ENCODE data around the gene TAS2R41. TPM values are rescaled to one million over a fixed set of nuclear protein-coding genes. Genes with fewer than 3 reads are reported as not detected.
A peak's percentile ranks its signal among the peaks of the same experiment; 100 is the strongest.

The TAS2R41 gene
- polyA plus RNA-seq, 1 donor (not counting 4 experiments of a cell fraction or from before 2014, with no cell fraction given): not detected

- TF ChIP-seq EZH2 (IDR thresholded peaks at IDR 0.05; ENCODE audit: low read length): no peak
- TF ChIP-seq CTCF (optimal IDR thresholded peaks at IDR 0.05 in 1 of 3, IDR thresholded peaks at IDR 0.05 in 1 of 3, conservative IDR thresholded peaks at IDR 0.05 in 1 of 3; ENCODE audit: extremely low read depth in 1 of 3, insufficient read depth in 2 of 3, low read length in 3 of 3): no peak
- no peaks in the 10 kb centered on the region for H3K27me3 ChIP-seq (ENCODE audit: control insufficient read depth, extremely low read depth, insufficient read depth, low read length)
- no peak overlapping the region for H2AFZ ChIP-seq (ENCODE audit: control insufficient read depth, low read length)
- H3K9me1 ChIP-seq (ENCODE audit: control insufficient read depth, extremely low read depth, insufficient read depth, low read length): no peaks in the 10 kb centered on the region
- H3K79me2 ChIP-seq (ENCODE audit: control insufficient read depth, insufficient read depth, low read length): no peaks in the 10 kb centered on the region
- no peak for FAIRE-seq
- no peaks in the 10 kb centered on the region for H3K9me3 ChIP-seq (ENCODE audit: control insufficient read depth, low read depth, low read length)
- no peaks in the 10 kb centered on the region for H4K20me1 ChIP-seq (ENCODE audit: control insufficient read depth, extremely low read depth, insufficient read depth, low read length)
- no peak overlapping the region for H3K4me2 ChIP-seq (ENCODE audit: control insufficient read depth, extremely low read depth, insufficient read depth, low read depth, low read length)
- no peak overlapping the region for H3K27ac ChIP-seq (ENCODE audit: control insufficient read depth, insufficient read depth, low read length)
- H3K36me3 ChIP-seq (ENCODE audit: control insufficient read depth in 2 of 2, extremely low read depth in 1 of 2, insufficient read depth in 2 of 2, low read length in 2 of 2): no peaks in the 10 kb centered on the region
- dilution Hi-C loops (cut with MboI; ENCODE audit: extremely low pct_ligation_motif_present, low sequenced_read_pairs): no loop called here
- no peak overlapping the region for H3K9ac ChIP-seq (ENCODE audit: control insufficient read depth, extremely low read depth, insufficient read depth, low read length)
- DNase-seq (ENCODE audit: low read depth, low spot score): no peak
- no peak overlapping the region for H3K4me3 ChIP-seq (ENCODE audit: control insufficient read depth in 2 of 3, extremely low read depth in 1 of 3, insufficient read depth in 2 of 3, low read depth in 1 of 3, low read length in 3 of 3)
- peaks cover 10% of the 10 kb centered on the region for H3K4me1 ChIP-seq (ENCODE audit: control insufficient read depth, extremely low read depth, insufficient read depth, low read length)
These were observed 9.9 kb downstream of the TAS2R41 start for GRCh38 chr7:143487566-143487965.

GRCh38 chr7:143490717-143491306, 13.1 kb downstream of the TAS2R41 start:
- Histone ChIP-seq H3K9ac (ENCODE audit: control insufficient read depth, extremely low read depth, insufficient read depth, low read length) (no peak overlapping the region), H3K36me3 (ENCODE audit: control insufficient read depth in 2 of 2, extremely low read depth in 1 of 2, insufficient read depth in 2 of 2, low read length in 2 of 2) (no peaks in the 10 kb centered on the region), H2AFZ (ENCODE audit: control insufficient read depth, low read length) (no peak overlapping the region), H3K9me3 (ENCODE audit: control insufficient read depth, low read depth, low read length) (no peaks in the 10 kb centered on the region), H3K4me1 (ENCODE audit: control insufficient read depth, extremely low read depth, insufficient read depth, low read length) (peaks cover 10% of the 10 kb centered on the region), H4K20me1 (ENCODE audit: control insufficient read depth, extremely low read depth, insufficient read depth, low read length) (no peaks in the 10 kb centered on the region), H3K27ac (ENCODE audit: control insufficient read depth, insufficient read depth, low read length) (no peak overlapping the region), H3K4me2 (ENCODE audit: control insufficient read depth, extremely low read depth, insufficient read depth, low read depth, low read length) (no peak overlapping the region), H3K27me3 (ENCODE audit: control insufficient read depth, extremely low read depth, insufficient read depth, low read length) (no peaks in the 10 kb centered on the region), H3K9me1 (ENCODE audit: control insufficient read depth, extremely low read depth, insufficient read depth, low read length) (no peaks in the 10 kb centered on the region), H3K4me3 (ENCODE audit: control insufficient read depth in 2 of 3, extremely low read depth in 1 of 3, insufficient read depth in 2 of 3, low read depth in 1 of 3, low read length in 3 of 3) (no peak overlapping the region), H3K79me2 (ENCODE audit: control insufficient read depth, insufficient read depth, low read length) (no peaks in the 10 kb centered on the region)
- dilution Hi-C loops (cut with MboI; ENCODE audit: extremely low pct_ligation_motif_present, low sequenced_read_pairs): no loop called here
- peak; percentile 43 for FAIRE-seq
- TF ChIP-seq EZH2 (IDR thresholded peaks at IDR 0.05; ENCODE audit: low read length) (no peak), CTCF (optimal IDR thresholded peaks at IDR 0.05 in 1 of 3, IDR thresholded peaks at IDR 0.05 in 1 of 3, conservative IDR thresholded peaks at IDR 0.05 in 1 of 3; ENCODE audit: extremely low read depth in 1 of 3, insufficient read depth in 2 of 3, low read length in 3 of 3) (peak; percentile 54 to 73 (median 70))
- DNase-seq (ENCODE audit: low read depth, low spot score): no peak
